ENCODE data around the gene NLRP6. TPM values are rescaled to one million over a fixed set of nuclear protein-coding genes. Genes with fewer than 3 reads are reported as not detected.
"Not testable (repeated sequence)": the region's sequence is repeated elsewhere in the genome, so short reads cannot be mapped to it uniquely, and the experiment has no call there.

Gene NLRP6
- total and polyA plus RNA-seq, 7 experiments from 2014 or later, result 5.4 to 24.7 (median 13.8) TPM

DNA sequence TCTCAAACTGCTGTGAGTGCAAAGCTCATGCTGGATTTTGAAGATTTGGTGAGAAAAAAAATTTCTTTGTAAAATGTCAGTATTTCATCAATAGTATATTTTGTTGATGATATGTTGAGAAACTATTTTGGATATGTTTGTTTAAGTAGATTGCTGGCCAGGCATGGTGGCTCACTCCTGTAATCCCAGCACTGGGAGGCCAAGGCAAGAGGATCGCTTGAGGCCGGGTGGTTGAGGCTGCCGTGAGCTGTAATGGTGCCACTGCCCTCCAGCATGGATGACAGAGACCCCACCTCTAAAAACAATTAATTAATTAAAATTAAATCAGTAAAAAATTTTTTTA, 49.3 kb downstream of the NLRP6 start:
- Histone ChIP-seq H3K9me3 (ENCODE audit: control insufficient read depth in 2 of 3, low read length in 3 of 3) (no peaks in the 10 kb centered on the region), H3K27ac (ENCODE audit: low read depth, low read length) (peak overlapping the region; percentile 88), H3K36me3 (ENCODE audit: control insufficient read depth in 2 of 3, insufficient read depth in 3 of 3, low read length in 3 of 3) (no peaks in the 10 kb centered on the region), H3K27me3 (ENCODE audit: control insufficient read depth in 2 of 2, insufficient read depth in 2 of 2, low read length in 2 of 2) (no peaks in the 10 kb centered on the region), H3K4me1 (ENCODE audit: control insufficient read depth in 2 of 2, insufficient read depth in 2 of 2, low read length in 2 of 2) (peaks cover 40 to 67% of the 10 kb centered on the region in 2 donors), H3K4me3 (ENCODE audit: low read length) (no peak overlapping the region)
- Mint-ChIP-seq H3K9me3 (no peaks in the 10 kb centered on the region), H3K36me3 (peaks cover 0 to 7% (median 0%) of the 10 kb centered on the region in 5 donors), H3K4me1 (peaks cover 50 to 85% (median 73%) of the 10 kb centered on the region in 7 donors), H3K27me3 (no peaks in the 10 kb centered on the region), H3K4me3 (peak overlapping the region; percentile 66 to 85 (median 78)), H3K27ac (peak overlapping the region; percentile 84 to 97 (median 94))
- CTCF ChIA-PET, result interaction anchor here (0.6 to 1.2 kb wide), 3 partner anchors 34 to 121 kb away, joined by 3 read pairs; partner anchors contain the start of gene SIGIRR
- ATAC-seq (no peak), DNase-seq (no peak)
- intact Hi-C loops (cut with micrococcal nuclease), result loop anchor here in 1 of 2 donors (2.0 kb wide), 1 partner anchor 27 kb away; no protein-coding TSS in a partner anchor
- POLR2A ChIA-PET, result interaction anchor here (0.5 to 5.2 kb wide), 12 partner anchors 8 to 121 kb away, joined by 3 to 41 read pairs (median 4); partner anchors contain the start of gene RIC8A

DNA sequence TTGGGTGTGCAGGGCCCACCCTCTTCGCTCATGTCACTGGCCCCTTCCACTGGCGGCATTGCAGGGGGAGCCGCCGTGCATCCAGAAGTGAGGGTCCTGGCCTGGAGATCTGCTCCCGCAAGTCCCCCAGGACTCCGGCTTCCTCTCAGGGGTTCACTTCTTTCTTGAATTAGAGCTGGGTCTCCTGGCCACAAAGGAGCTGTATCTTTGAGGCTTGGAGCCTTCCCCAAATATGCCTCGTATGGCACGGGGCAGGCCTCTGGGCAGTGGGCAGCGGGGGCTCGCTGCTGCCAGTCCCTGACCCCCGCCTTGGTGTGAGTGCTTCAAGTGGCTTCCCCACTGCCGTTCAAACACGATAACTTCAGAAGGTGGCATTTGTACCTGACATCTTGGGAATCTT, 49.8 kb downstream of the NLRP6 start:
- Mint-ChIP-seq H3K27ac (peak overlapping the region in 8 of 9 donors; percentile 18 to 94 (median 79)), H3K36me3 (peaks cover 0 to 7% (median 0%) of the 10 kb centered on the region in 5 donors), H3K27me3 (no peaks in the 10 kb centered on the region), H3K4me1 (peaks cover 50 to 90% (median 76%) of the 10 kb centered on the region in 7 donors), H3K9me3 (no peaks in the 10 kb centered on the region), H3K4me3 (peak overlapping the region in 4 of 10 donors; percentile 21 to 56 (median 49))
- no peak for ATAC-seq
- CTCF ChIA-PET, result interaction anchor here (1.2 to 2.8 kb wide), 2 partner anchors 27 to 120 kb away, joined by 3 to 12 read pairs; no protein-coding TSS in a partner anchor
- POLR2A ChIA-PET, result interaction anchor here (0.5 to 5.2 kb wide), 7 partner anchors 8 to 39 kb away, joined by 3 to 41 read pairs (median 6); partner anchors contain the start of gene PGGHG
- Histone ChIP-seq H3K4me3 (ENCODE audit: low read length) (no peak overlapping the region), H3K27me3 (ENCODE audit: control insufficient read depth in 2 of 2, insufficient read depth in 2 of 2, low read length in 2 of 2) (no peaks in the 10 kb centered on the region), H3K36me3 (ENCODE audit: control insufficient read depth in 2 of 3, insufficient read depth in 3 of 3, low read length in 3 of 3) (no peaks in the 10 kb centered on the region), H3K27ac (ENCODE audit: low read depth, low read length) (peak overlapping the region; percentile 32), H3K9me3 (ENCODE audit: control insufficient read depth in 2 of 3, low read length in 3 of 3) (no peaks in the 10 kb centered on the region), H3K4me1 (ENCODE audit: control insufficient read depth in 2 of 2, insufficient read depth in 2 of 2, low read length in 2 of 2) (peaks cover 40 to 67% of the 10 kb centered on the region in 2 donors)
- no peak for DNase-seq
- intact Hi-C loops (cut with micrococcal nuclease), result no loop called here

DNA sequence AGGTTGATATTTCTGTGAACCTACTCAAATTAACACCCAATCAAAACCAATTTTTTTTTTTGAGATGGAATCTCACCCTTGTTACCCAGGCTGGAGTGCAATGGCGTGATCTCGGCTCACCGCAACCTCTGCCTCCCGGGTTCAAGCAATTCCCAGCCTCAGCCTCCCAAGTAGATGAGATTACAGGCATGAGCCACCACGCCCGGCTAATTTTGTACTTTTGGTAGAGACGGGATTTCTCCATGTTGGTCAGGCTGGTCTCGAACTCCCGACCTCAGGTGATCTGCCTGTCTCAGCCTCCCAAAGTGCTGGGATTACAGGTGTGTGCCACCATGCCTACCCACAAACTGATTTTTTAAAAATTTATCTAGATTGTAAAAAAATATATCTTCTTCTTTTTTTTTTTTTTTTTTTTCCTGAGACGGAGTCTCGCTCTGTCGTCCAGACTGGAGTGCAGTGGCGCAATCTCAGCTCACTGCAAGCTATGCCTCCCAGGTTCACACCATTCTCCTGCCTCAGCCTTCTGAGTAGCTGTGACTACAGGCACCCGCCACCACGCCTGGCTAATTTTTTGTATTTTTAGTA, 50.4 kb downstream of the NLRP6 start:
- DNase-seq; H3K9me3 ChIP-seq (ENCODE audit: control insufficient read depth in 2 of 3, low read length in 3 of 3); intact Hi-C loops (cut with micrococcal nuclease); ATAC-seq; H3K9me3 Mint-ChIP-seq; H3K27me3 Mint-ChIP-seq; H3K4me3 ChIP-seq (ENCODE audit: low read length); H3K36me3 ChIP-seq (ENCODE audit: control insufficient read depth in 2 of 3, insufficient read depth in 3 of 3, low read length in 3 of 3); H3K27me3 ChIP-seq (ENCODE audit: control insufficient read depth in 2 of 2, insufficient read depth in 2 of 2, low read length in 2 of 2): not testable (repeated sequence)
- peaks cover 40 to 67% of the 10 kb centered on the region in 2 donors for H3K4me1 ChIP-seq (ENCODE audit: control insufficient read depth in 2 of 2, insufficient read depth in 2 of 2, low read length in 2 of 2)
- ChIA-PET CTCF (interaction anchor here (0.6 to 2.8 kb wide), 5 partner anchors 9 to 120 kb away, joined by 3 to 12 read pairs (median 3); no protein-coding TSS in a partner anchor), POLR2A (interaction anchor here (1.1 to 5.2 kb wide), 8 partner anchors 11 to 40 kb away, joined by 3 to 41 read pairs (median 12); partner anchors contain the start of gene PGGHG)
- Mint-ChIP-seq H3K27ac (peak overlapping the region; percentile 18 to 94 (median 84)), H3K4me1 (peaks cover 49 to 92% (median 81%) of the 10 kb centered on the region in 7 donors), H3K36me3 (peaks cover 0 to 10% (median 0%) of the 10 kb centered on the region in 5 donors), H3K4me3 (peak overlapping the region in 4 of 10 donors; percentile 32 to 70 (median 41))
- peak overlapping the region; percentile 32 for H3K27ac ChIP-seq (ENCODE audit: low read depth, low read length)

DNA sequence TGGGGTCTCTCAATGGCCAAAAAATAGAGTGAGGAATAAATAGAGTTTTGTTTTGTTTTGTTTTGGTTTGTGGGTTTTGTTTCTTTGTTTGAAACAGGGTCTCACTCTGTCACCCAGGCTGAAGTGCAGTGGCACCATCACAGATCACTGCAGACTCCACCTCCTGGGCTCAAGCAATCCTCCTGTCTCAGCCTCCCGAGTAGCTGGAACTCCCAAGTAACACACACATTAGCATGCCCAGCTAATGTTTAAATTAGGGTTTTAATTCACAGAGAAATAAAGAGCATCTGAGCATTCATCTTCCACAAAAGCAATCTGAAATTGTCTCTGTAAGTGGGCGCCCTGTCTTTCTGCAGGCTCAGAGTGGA, 51.7 kb downstream of the NLRP6 start:
- Histone ChIP-seq H3K27me3 (ENCODE audit: control insufficient read depth in 2 of 2, insufficient read depth in 2 of 2, low read length in 2 of 2) (no peaks in the 10 kb centered on the region), H3K27ac (ENCODE audit: low read depth, low read length) (peak overlapping the region; percentile 10), H3K4me1 (ENCODE audit: control insufficient read depth in 2 of 2, insufficient read depth in 2 of 2, low read length in 2 of 2) (peaks cover 40 to 55% of the 10 kb centered on the region in 2 donors), H3K9me3 (ENCODE audit: control insufficient read depth in 2 of 3, low read length in 3 of 3) (no peaks in the 10 kb centered on the region), H3K36me3 (ENCODE audit: control insufficient read depth in 2 of 3, insufficient read depth in 3 of 3, low read length in 3 of 3) (no peaks in the 10 kb centered on the region), H3K4me3 (ENCODE audit: low read length) (no peak overlapping the region)
- H3K27ac Mint-ChIP-seq, result peak overlapping the region; percentile 70 to 94 (median 84)
- ChIA-PET POLR2A (interaction anchor here (0.6 to 5.2 kb wide), 13 partner anchors 9 to 84 kb away, joined by 3 to 28 read pairs (median 5); partner anchors contain the start of gene IFITM3), CTCF (interaction anchor here (0.9 to 2.8 kb wide), 4 partner anchors 13 to 28 kb away, joined by 3 to 12 read pairs (median 7); no protein-coding TSS in a partner anchor)
- peak overlapping the region in 9 of 10 donors; percentile 19 to 70 (median 43) for H3K4me3 Mint-ChIP-seq
- ATAC-seq, result no peak
- H3K9me3 Mint-ChIP-seq, result no peaks in the 10 kb centered on the region
- no peak for DNase-seq
- intact Hi-C loops (cut with micrococcal nuclease), result no loop called here
- H3K4me1 Mint-ChIP-seq, result peaks cover 42 to 88% (median 75%) of the 10 kb centered on the region in 7 donors
- H3K36me3 Mint-ChIP-seq, result peaks cover 0 to 10% (median 0%) of the 10 kb centered on the region in 5 donors
- H3K27me3 Mint-ChIP-seq, result no peaks in the 10 kb centered on the region

DNA sequence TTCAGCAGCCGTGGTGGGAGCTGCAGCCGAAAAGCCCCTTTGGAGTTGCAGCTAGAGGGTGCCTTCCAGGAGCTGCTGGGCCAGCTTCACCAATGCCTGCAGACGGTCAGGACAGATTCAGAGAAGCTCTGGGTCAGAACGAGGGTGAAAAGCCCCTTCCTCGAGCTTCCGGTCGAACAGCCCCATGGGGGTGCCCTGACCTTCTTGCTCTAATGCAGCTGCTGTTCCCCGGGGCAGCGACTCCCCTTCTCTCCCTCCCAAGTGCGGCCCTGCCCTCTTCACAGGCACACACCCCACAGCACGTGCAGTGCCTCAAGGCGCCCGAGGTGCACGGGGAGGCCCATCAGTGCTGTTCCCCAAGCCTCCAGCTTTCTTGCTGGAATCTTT, 52.1 kb downstream of the NLRP6 start:
- Mint-ChIP-seq H3K4me1 (peaks cover 40 to 85% (median 73%) of the 10 kb centered on the region in 7 donors), H3K4me3 (peak overlapping the region in 8 of 10 donors; percentile 23 to 70 (median 51)), H3K27ac (peak overlapping the region; percentile 70 to 94 (median 84)), H3K9me3 (no peaks in the 10 kb centered on the region), H3K36me3 (peaks cover 0 to 10% (median 0%) of the 10 kb centered on the region in 5 donors), H3K27me3 (no peaks in the 10 kb centered on the region)
- POLR2A ChIA-PET, result interaction anchor here (0.9 to 5.2 kb wide), 13 partner anchors 9 to 62 kb away, joined by 3 to 28 read pairs (median 5); partner anchors contain the start of gene IFITM3
- ATAC-seq, result no peak
- Histone ChIP-seq H3K36me3 (ENCODE audit: control insufficient read depth in 2 of 3, insufficient read depth in 3 of 3, low read length in 3 of 3) (no peaks in the 10 kb centered on the region), H3K9me3 (ENCODE audit: control insufficient read depth in 2 of 3, low read length in 3 of 3) (no peaks in the 10 kb centered on the region), H3K27ac (ENCODE audit: low read depth, low read length) (peak overlapping the region; percentile 10), H3K4me1 (ENCODE audit: control insufficient read depth in 2 of 2, insufficient read depth in 2 of 2, low read length in 2 of 2) (peaks cover 40 to 52% of the 10 kb centered on the region in 2 donors), H3K27me3 (ENCODE audit: control insufficient read depth in 2 of 2, insufficient read depth in 2 of 2, low read length in 2 of 2) (no peaks in the 10 kb centered on the region), H3K4me3 (ENCODE audit: low read length) (no peak overlapping the region)
- DNase-seq, result no peak
- CTCF ChIA-PET, result interaction anchor here (0.5 to 2.8 kb wide), 4 partner anchors 13 to 28 kb away, joined by 3 to 12 read pairs (median 7); no protein-coding TSS in a partner anchor
- intact Hi-C loops (cut with micrococcal nuclease), result no loop called here

DNA sequence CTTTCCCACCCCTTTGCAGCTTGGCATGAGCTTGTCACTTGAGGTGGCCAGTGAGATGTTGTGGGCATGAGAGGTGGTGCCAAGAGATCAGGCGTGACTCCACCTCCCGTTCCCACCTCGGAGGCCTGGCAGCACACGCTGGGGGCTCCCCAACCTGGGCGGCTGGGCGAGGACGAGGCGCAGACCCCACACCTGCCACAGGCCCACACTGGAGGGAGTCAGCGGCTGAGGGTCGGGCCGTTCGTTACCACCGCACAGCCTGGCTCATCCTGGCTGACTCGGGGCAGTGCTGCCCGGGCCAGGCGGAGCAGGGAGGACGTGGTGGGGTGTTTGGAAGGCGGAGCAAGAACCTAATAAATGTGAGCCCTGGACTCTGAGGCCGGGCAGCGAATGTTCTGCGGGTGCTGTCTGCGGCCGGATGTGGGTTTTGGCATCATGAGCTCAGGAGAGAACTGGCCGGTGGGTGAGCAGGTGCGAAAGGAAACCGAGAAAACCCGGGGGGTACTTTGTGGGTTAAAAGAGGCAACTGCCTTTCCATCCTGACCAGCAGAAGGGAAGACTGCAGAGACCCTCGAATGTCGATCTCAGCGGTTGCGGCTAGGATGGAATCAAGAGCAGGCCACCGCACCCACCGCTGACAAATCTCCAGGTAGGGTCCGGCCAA, 52.6 kb downstream of the NLRP6 start:
- peak overlapping the region; percentile 10 for H3K27ac ChIP-seq (ENCODE audit: low read depth, low read length)
- H3K4me3 ChIP-seq (ENCODE audit: low read length), result peak overlapping the region; percentile 19
- H3K4me1 ChIP-seq (ENCODE audit: control insufficient read depth in 2 of 2, insufficient read depth in 2 of 2, low read length in 2 of 2), result peaks cover 37 to 47% of the 10 kb centered on the region in 2 donors
- H3K36me3 ChIP-seq (ENCODE audit: control insufficient read depth in 2 of 3, insufficient read depth in 3 of 3, low read length in 3 of 3), result no peaks in the 10 kb centered on the region
- ChIA-PET POLR2A (interaction anchor here (0.6 to 5.2 kb wide), 14 partner anchors 8 to 263 kb away, joined by 3 to 28 read pairs (median 4); partner anchors contain the start of gene IFITM3), CTCF (interaction anchor here (0.5 to 2.8 kb wide), 3 partner anchors 18 to 28 kb away, joined by 3 to 12 read pairs (median 9); no protein-coding TSS in a partner anchor)
- intact Hi-C loops (cut with micrococcal nuclease), result no loop called here
- DNase-seq (no peak), ATAC-seq (no peak)
- peaks cover 0 to 10% (median 0%) of the 10 kb centered on the region in 5 donors for H3K36me3 Mint-ChIP-seq
- H3K9me3 ChIP-seq (ENCODE audit: control insufficient read depth in 2 of 3, low read length in 3 of 3), result no peaks in the 10 kb centered on the region
- peaks cover 39 to 85% (median 70%) of the 10 kb centered on the region in 7 donors for H3K4me1 Mint-ChIP-seq
- no peaks in the 10 kb centered on the region for H3K9me3 Mint-ChIP-seq
- peak overlapping the region; percentile 44 to 78 (median 66) for H3K4me3 Mint-ChIP-seq
- no peaks in the 10 kb centered on the region for H3K27me3 Mint-ChIP-seq
- peak overlapping the region in 8 of 9 donors; percentile 60 to 92 (median 84) for H3K27ac Mint-ChIP-seq
- H3K27me3 ChIP-seq (ENCODE audit: control insufficient read depth in 2 of 2, insufficient read depth in 2 of 2, low read length in 2 of 2), result no peaks in the 10 kb centered on the region
